T-helper 1 cell treated with Interleukin-12 subunit alpha and Interleukin-12 subunit beta and Interleukin-4 antibody, amounts not matched to agents 30 ng/mL and 1 ng/mL, for 36 hours (primary cell): ENCODE measurements around the gene RPL5. TPM values are rescaled to one million over a fixed set of nuclear protein-coding genes. Genes with fewer than 3 reads are reported as not detected.

Source experiments
- intact Hi-C: fragments of 100-400 bp; cut with micrococcal nuclease; formaldehyde crosslinking; loops from one replicate; pipeline ENCODE4 v1.15.1; 2024
- total RNA-seq: library from RNA; stranded (reverse); gene quantifications from 2 replicates; pipeline ENCODE4 v1.2.3, GENCODE V29; 2022

The RPL5 gene
- total RNA-seq, result 661 and 671 TPM in 2 replicates

GRCh38 chr1:92831762-92832536 lies at the start of gene RPL5:
Gene RPL5 (plus strand): TSS chr1:92832040. CDS start chr1:92832115, 75 bp downstream.
- intact Hi-C loops, result loop anchor here (1.0 to 10.0 kb wide), 18 partner anchors 9 to 1810 kb away; partner anchors contain the start of genes BTBD8, CDC7, DNTTIP2 and DR1

DNA sequence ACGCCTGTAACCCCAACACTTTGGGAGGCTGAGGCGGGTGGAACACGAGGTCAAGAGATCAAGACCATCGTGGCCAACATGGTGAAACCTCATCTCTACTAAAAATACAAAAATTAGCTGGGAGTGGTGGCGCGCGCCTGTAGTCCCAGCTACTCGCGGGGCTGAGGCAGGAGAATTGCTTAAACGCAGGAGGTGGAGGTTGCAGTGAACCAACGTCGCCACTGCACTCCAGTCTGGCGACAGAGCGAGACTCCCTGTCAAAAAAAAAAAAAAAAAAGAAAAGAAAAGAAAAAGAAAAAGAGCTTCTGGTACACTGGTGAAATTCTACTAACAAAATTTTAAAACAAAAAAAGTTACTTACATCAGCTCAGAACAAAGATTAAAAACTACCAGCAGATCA lies 48.3 kb upstream of the RPL5 start:
- intact Hi-C loops, result loop anchor here (10.0 kb wide), 1 partner anchor 299 kb away; the partner anchor contains the start of gene GFI1

DNA sequence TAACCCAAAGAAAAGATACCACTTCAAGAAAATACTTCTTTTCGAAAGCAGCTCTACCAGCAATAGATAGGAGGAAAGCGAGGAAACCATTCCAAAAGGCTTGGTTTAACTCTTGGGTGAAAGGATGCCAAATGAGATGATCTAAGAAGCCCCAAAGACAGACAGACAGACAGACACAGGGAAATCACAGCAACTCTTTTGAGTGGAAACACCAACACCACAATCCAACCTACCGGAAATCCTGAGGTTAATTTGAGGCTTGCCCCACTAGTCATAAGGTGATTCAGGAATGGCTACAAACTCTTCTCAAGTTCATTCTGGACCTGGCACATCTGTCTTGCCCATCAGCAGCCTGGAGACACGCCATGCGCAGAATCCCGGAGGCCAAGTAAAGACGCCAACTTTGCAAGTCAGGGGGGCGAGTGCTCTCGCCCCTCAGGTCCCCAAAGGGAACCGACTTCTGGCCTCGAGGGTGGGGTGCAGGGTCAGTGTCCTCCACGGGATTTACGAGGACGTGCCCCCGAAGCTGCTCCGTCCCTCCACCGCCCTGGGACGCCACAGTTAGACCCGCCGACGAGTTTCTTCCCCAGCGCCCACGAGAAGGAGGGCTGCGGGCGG lies 47.7 kb upstream of the RPL5 start:
- intact Hi-C loops, result loop anchor here (1.0 to 10.0 kb wide), 3 partner anchors 34 to 299 kb away; partner anchors contain the start of gene GFI1

DNA sequence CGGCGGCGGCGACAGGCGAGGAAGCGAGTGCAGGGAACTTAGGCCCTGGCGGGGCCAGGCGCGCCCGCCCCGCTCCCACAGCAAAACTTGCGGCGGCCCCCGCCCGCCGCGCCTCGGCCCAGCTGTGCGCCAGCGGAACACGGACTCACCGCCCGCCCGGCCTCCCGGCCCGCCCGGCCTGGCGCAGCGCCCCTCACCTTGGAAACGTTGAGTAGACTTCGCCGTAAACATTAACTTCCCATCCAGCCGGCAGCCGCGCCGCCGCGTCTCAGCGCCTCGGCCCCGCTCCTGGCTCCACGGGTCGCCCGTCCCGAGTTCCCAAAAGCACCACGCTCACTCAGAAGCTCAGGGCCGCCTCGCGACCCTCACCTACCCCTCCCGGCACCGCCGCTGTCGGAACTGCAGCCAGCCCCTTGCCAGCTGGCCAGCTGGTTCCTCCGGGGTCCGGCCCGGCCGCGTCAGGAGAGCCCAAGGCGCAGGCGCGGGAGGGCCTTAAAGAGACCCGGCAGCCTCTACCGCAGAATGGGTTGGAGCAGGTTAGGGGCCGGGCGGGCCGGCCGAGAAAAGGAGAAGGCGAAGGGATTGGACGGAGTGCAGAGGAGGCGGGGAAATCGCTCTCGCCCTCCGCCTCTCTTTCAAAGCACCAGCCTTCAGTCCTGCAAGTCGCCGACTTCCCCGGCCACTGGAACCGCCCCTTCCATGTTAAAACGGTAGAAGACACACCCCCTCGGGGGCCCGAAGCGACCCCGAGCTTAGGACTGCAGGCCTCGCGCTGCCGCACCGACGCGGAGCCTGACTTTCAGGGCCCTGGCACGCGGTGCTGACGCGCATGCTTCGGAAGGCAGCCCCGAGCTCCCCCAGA lies 47.0 kb upstream of the RPL5 start, which contains the start of gene EVI5:
TSS of gene EVI5 (minus strand) at position 470 of the 862 bp plus-strand sequence. CDS start 48,562 bp downstream, outside the sequence.
- intact Hi-C loops, result loop anchor here (1.0 to 10.0 kb wide), 4 partner anchors 33 to 300 kb away; partner anchors contain the start of gene GFI1

- intact Hi-C loops, result loop anchor here (10.0 kb wide), 1 partner anchor 302 kb away; the partner anchor contains the start of gene GFI1
These were observed 45.5 kb upstream of the RPL5 start for GRCh38 chr1:92786111-92786901.

DNA sequence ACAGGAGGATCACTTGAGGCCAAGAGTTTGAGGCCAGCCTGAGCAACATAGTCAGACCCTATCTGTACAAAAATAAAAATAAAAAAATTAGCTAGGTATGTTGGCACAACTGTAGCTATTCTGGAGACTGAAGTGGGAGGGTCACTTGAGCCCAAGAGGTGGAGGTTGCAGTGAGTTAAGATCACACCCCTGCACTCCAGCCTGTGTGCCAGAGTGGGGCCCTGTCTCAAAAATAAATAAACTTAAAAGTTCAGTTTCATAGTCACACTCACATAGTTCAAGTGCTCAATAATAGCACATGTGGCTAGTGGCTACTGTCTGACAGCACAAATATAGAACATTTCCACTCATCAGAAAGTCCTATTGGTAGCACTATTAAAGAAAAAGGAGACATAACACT lies 41.8 kb upstream of the RPL5 start:
- intact Hi-C loops, result no loop called here

DNA sequence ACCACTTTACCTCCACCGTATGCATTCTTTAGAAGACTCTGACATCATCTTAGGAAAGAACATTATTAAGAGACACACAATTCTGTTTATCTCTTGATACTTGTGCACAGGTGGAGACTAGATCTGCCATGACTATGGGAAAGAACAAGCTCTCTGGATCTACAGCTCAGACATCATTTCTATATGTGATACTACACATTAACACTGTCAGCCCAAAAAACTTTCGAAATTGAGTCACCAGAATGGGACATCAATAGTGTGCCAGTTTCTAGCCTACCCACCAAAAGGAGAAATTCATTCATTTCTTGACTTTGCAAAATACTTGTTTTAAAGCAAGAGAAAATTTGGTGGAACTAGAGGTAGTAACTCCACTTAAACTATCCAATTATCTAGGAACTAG lies 41.0 kb upstream of the RPL5 start:
- intact Hi-C loops, result no loop called here

DNA sequence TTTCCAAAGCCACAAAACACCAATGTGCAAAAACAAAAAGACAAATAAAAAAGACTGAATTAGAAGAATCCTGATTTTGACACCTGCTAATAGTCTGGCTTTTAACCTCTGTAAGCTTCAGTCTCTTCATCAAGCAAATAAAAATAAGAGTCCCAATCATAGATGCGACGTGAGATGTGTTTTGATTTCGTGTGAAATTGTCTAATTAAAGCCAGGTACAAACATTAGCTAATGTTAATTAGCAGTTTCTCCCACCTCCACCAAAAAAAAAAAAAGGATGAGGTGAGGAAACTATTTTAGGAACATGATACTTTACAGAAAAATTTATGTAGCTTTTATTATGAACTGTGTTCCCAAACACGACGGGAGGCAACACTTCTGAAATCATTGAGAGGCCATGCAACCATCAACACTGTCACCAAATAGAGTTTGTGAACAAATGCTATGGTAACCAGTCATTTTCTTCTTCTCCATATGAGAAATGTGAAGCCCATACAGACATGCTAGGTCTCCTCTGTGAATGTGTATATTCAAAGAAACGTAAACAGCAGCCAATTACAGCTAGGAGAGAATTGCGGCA lies 40.3 kb upstream of the RPL5 start:
- intact Hi-C loops, result no loop called here

GRCh38 chr1:92792340-92792782 lies 39.5 kb upstream of the RPL5 start:
- intact Hi-C loops, result no loop called here

DNA sequence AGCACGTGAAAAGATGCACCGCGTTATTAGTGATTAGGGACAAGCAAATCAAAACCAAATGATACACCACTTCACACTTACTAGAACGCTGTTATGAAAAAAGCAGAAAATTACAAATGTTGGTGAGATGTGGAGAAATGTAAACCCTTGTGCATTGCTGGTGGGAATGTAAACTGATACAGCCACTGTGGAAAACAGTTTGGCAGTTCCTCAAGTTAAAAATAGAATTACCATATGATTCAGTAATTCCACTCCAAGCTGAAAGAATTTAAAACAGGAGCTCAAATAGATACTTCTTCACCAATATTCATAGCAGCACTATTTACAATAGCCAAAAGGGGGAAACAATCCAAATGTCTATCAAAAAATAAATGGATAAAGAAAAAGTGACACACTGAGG lies 36.7 kb upstream of the RPL5 start:
- intact Hi-C loops, result no loop called here

DNA sequence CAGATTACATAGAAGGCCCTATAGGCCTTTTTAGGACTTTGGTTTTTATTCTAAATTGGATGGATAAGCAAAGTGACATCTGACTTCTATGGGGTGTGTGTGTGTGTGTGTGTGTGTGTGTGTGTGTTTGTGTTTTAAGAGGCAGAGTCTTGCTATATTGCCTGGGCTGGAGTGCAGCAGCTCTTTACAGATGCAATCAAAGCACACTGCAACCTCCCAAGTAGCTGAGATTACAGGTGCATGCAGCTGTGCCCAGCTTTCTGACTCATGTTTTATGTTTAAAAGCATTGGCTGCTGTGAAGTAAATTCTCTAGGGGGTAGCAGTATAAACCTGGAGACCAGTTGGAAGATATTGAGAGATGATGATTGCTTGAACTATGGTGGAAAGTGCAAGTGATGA lies 34.5 kb upstream of the RPL5 start:
- intact Hi-C loops, result no loop called here

DNA sequence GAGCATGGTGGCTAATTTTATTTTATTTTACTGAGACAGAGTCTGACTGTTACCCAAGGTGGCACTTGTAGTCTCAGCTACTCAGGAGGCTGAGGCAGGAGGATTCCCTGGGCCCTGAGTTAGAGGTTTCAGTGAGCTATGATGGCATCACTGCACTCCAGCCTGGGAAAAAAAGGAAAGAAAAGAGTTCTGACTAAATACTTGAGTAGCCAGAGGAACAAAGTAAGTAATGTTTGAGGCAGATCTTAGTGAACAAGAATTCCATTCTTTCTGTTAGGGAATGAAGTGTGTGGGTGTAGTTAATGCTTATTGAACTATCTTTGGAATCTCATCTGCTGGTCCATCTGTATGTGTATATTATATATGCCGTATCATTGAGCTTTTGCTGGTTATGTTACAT lies 33.9 kb upstream of the RPL5 start:
- intact Hi-C loops, result no loop called here

GRCh38 chr1:92803140-92803887 lies 28.5 kb upstream of the RPL5 start:
- intact Hi-C loops, result no loop called here

DNA sequence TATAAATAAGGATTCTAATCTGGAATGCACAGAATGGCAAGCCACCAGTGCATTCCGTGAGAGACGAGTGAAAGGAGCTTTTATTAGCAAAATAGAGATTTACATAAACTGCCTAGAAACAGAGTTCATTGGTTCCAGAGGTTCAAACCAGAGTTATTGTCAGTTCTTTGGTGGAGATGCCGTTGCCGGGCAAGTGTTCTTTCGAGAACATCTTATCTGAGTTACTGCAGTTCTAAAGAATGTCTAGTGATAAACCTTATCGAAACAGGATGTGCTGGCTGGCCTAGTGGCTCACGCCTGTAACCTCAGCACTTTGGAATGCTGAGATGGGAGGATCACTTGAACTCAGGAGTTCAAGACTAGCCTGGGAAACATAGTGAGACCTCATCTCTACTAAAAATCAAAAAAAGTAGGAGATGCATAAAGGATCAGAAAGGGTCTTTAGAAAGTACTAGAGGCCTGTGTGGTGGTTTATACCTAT lies 27.1 kb upstream of the RPL5 start:
- intact Hi-C loops, result no loop called here

DNA sequence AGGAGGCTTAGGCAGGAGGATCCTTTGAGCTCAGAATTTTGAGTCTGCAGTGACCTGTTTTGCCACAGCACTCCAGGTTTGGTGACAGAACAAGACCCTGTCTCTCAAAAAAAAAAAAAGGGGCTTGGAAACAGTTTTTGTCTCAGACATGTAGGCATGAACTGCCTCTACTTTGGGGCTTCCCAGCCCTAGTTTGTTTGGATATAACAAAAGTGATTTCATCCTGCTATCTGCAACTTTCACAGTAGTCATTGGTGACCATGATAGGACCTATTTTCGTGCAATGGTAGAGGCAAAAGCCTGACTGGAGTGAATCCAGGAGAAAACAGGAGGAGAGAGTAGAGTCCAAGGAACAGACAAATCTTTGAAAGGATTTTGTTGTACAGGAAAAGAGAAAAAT lies 26.6 kb upstream of the RPL5 start:
- intact Hi-C loops, result no loop called here

GRCh38 chr1:92808381-92808780 lies 23.5 kb upstream of the RPL5 start:
- intact Hi-C loops, result no loop called here

- intact Hi-C loops, result no loop called here
These were observed 15.1 kb upstream of the RPL5 start for GRCh38 chr1:92816732-92817131.

GRCh38 chr1:92817137-92817697 lies 14.6 kb upstream of the RPL5 start:
- intact Hi-C loops, result no loop called here
